MM.1S (cell line): ENCODE measurements around the gene TRDN.

Experiments used
- EZH2 ChIP-seq: fragments of 300-600 bp; sonication (generic); optimal IDR thresholded peaks from 2 replicates; pipeline ENCODE3; 2017; ENCODE audit warnings: low read depth, mild to moderate bottlenecking, antibody characterized with exemption, low read length, mixed read lengths
- EZH2phosphoT487 ChIP-seq: fragments of 300-600 bp; sonication (generic); IDR thresholded peaks from 2 replicates; pipeline ENCODE4 v1.6.1; 2018; ENCODE audit warnings: antibody characterized with exemption, low read length
- TF ChIP-seq, protein P1 (sequence below): fragments of 300-600 bp; sonication (generic); IDR thresholded peaks from 2 replicates; pipeline ENCODE4 v1.5.1; 2016; ENCODE audit warnings: antibody characterized with exemption, low read length, mixed read lengths

- TF ChIP-seq, protein P1, sequence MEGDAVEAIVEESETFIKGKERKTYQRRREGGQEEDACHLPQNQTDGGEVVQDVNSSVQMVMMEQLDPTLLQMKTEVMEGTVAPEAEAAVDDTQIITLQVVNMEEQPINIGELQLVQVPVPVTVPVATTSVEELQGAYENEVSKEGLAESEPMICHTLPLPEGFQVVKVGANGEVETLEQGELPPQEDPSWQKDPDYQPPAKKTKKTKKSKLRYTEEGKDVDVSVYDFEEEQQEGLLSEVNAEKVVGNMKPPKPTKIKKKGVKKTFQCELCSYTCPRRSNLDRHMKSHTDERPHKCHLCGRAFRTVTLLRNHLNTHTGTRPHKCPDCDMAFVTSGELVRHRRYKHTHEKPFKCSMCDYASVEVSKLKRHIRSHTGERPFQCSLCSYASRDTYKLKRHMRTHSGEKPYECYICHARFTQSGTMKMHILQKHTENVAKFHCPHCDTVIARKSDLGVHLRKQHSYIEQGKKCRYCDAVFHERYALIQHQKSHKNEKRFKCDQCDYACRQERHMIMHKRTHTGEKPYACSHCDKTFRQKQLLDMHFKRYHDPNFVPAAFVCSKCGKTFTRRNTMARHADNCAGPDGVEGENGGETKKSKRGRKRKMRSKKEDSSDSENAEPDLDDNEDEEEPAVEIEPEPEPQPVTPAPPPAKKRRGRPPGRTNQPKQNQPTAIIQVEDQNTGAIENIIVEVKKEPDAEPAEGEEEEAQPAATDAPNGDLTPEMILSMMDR, result no peak
- TF ChIP-seq EZH2 (no peak), EZH2phosphoT487 (no peak)
Observed at GRCh38 chr6:123533862-123534648, 102.7 kb downstream of the TRDN start.
